SK-N-MC (cell line): ENCODE data around the gene RAP1GDS1.

Source experiments
- EZH2 ChIP-seq: fragments of 200-600 bp; sonication (generic); IDR thresholded peaks from one replicate; pipeline ENCODE4 v1.6.1; 2017; ENCODE audit warnings: antibody characterized with exemption
- POLR2AphosphoS5 ChIP-seq: IDR thresholded peaks from 2 replicates; pipeline ENCODE4 v1.6.1; 2012; ENCODE audit warnings: mild to moderate bottlenecking, low read depth, low read length, borderline replicate concordance

- TF ChIP-seq POLR2AphosphoS5 (no peak), EZH2 (no peak)
Observed at GRCh38 chr4:98446499-98447375, 185.6 kb downstream of the RAP1GDS1 start.
